Hypothalamus (tissue), 51 donors: Measurements from ENCODE around the gene IL32.
"Not testable (repeated sequence)": the region's sequence is repeated elsewhere in the genome, so short reads cannot be mapped to it uniquely, and the experiment has no call there.

Experiments
- DNase-seq, 51 donors: peaks; one replicate each; lab custom pipeline; 2025; lab: John Stamatoyannopoulos, UW

Gene IL32

GRCh38 chr16:3050487-3050886 is 15.0 kb upstream of the IL32 start:
- DNase-seq, result no peak

GRCh38 chr16:3051009-3051408 is 14.4 kb upstream of the IL32 start:
- DNase-seq, result no peak

GRCh38 chr16:3051494-3051893 is 13.9 kb upstream of the IL32 start:
- no peak for DNase-seq

GRCh38 chr16:3052571-3053329 is 12.7 kb upstream of the IL32 start:
- DNase-seq, result not testable (repeated sequence)

- DNase-seq, result not testable (repeated sequence)
Observed at GRCh38 chr16:3053330-3053710, 12.1 kb upstream of the IL32 start.

- DNase-seq, result no peak
Observed at GRCh38 chr16:3054965-3055733, 10.3 kb upstream of the IL32 start.

- DNase-seq, result peak in 3 of 51 donors; percentile 1 to 20 (median 5)
Observed at GRCh38 chr16:3055734-3056115, 9.7 kb upstream of the IL32 start.

- no peak for DNase-seq
Observed at GRCh38 chr16:3056336-3057180, 8.9 kb upstream of the IL32 start.

- no peak for DNase-seq
Observed at GRCh38 chr16:3057181-3058138, 8.0 kb upstream of the IL32 start.

- DNase-seq, result peak in 15 of 51 donors; percentile 5 to 51 (median 27)
Observed at GRCh38 chr16:3058139-3059030, 7.1 kb upstream of the IL32 start.

GRCh38 chr16:3059041-3059722 is 6.3 kb upstream of the IL32 start:
- peak in 50 of 51 donors; percentile 20 to 85 (median 62) for DNase-seq

- DNase-seq, result no peak
Observed at GRCh38 chr16:3059723-3060242, 5.7 kb upstream of the IL32 start.

- no peak for DNase-seq
Observed at GRCh38 chr16:3060339-3061127, 4.9 kb upstream of the IL32 start.

GRCh38 chr16:3062553-3062952 is 2.9 kb upstream of the IL32 start:
- DNase-seq, result no peak

GRCh38 chr16:3063625-3064386 is 1.6 kb upstream of the IL32 start:
- DNase-seq, result no peak

GRCh38 chr16:3065742-3066439 is 451 bp downstream of the IL32 start:
- no peak for DNase-seq
